Measurements from ENCODE around the gene FRAT1. TPM values are rescaled to one million over a fixed set of nuclear protein-coding genes. Genes with fewer than 3 reads are reported as not detected.

The FRAT1 gene
- total and polyA plus RNA-seq, 9 donors: 1.2 to 2.6 (median 1.6) TPM

DNA sequence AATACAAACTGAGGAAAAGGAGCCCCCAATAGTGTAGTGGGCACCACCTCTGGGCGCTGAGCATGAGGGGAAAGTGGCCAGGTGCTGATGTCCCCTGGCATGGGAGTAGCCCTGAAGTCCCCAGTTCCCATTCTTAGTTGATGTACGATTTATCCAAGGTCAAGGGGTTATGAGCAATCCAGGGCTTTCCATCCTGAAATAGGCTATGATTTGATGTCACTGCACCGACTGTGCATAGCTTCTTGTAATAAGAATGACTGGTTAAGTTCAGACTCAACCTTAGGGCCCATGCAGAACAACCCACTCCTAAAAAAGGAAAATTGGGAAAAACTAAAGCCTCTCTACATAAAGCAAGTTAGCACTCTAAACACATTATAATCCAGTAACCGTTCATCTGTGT lies 4.4 kb downstream of the FRAT1 start:
- H3K4me3 ChIP-seq (ENCODE audit: low read length): no peak overlapping the region
- H3K27ac ChIP-seq (ENCODE audit: low read length): no peak overlapping the region
- 86% methylated on average over 2 of the region's 4 CpGs for WGBS (ENCODE audit: insufficient coverage)
- peaks cover 20% of the 10 kb centered on the region for H3K27me3 ChIP-seq (ENCODE audit: control insufficient read depth, insufficient read depth, low read length)
- peaks cover 27% of the 10 kb centered on the region for H3K4me1 ChIP-seq (ENCODE audit: control insufficient read depth, insufficient read depth, low read length)
- H3K9me3 ChIP-seq (replicated peaks; ENCODE audit: control insufficient read depth, low read depth, low read length): no peaks in the 10 kb centered on the region
- DNase-seq: no peak
- no peaks in the 10 kb centered on the region for H3K36me3 ChIP-seq (ENCODE audit: control insufficient read depth, insufficient read depth, low read length)

DNA sequence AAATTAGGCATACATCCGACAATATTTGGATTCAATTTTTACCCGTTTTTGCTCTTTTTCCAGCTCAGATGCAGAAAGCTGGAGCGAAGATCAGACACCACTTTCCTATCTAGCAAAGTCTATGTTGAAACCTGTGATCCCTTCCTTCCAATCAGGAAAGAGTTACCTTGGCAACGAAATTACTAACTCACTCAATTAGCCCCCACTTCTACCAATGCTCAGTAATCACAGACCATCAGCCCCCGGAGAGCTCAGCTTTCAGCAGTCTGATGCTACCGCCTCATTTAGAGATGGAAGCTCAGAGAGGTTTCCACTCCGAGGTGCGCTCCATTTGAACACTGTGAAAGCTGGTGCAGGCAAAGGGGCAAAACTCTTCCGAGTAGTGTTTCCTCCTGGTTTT lies 6.7 kb downstream of the FRAT1 start:
- DNase-seq: no peak
- no peak overlapping the region for H3K4me3 ChIP-seq (ENCODE audit: low read length)
- WGBS (ENCODE audit: insufficient coverage): 66% methylated on average over 4 of the region's 9 CpGs
- H3K36me3 ChIP-seq (ENCODE audit: control insufficient read depth, insufficient read depth, low read length): peaks cover 2% of the 10 kb centered on the region
- no peak overlapping the region for H3K27ac ChIP-seq (ENCODE audit: low read length)
- no peaks in the 10 kb centered on the region for H3K9me3 ChIP-seq (replicated peaks; ENCODE audit: control insufficient read depth, low read depth, low read length)
- H3K27me3 ChIP-seq (ENCODE audit: control insufficient read depth, insufficient read depth, low read length): peaks cover 9% of the 10 kb centered on the region
- H3K4me1 ChIP-seq (ENCODE audit: control insufficient read depth, insufficient read depth, low read length): peaks cover 17% of the 10 kb centered on the region

DNA sequence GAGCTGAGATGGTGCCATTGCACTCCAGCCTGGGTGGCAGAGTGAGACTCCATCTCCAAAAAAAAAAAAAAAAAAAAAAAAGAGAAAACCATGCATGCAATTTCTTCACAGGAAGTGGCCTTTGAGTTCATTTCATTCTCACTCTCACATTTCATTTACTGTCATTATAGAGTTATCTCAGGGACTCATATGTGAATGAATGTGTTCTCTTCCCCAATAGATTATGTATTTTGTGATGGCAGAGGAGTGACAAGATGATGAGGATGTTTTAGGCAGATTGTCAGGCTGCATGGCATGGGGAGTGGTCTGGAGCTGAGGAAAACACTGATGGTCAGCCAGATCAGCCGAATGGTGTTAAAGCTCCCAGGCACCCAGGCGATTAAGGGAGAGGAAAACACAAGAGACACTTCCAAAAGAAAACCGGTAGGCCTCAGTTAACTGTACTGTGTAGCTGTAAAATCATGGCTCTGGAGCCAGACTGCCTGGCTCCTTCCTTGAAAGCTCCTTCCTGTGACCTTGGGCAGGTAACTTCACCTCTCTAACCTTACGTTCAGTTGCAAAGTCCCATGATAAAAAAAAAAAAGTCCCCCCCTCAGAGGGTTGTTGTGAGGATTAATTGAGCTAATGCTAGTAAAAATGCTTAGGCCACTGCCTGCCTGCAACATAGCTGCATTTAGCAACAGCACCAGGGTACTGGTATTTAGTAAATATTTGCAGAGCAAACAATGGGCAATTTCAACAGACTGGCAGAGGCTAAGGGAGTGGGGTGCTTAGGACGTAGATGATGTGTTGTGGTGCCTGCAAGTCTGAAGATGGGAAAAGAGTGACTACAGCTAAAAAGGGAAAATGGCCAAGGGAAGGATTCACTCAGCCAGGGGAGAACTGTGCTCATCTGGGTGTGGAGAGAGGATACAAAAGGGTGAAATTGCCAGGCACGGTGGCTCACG lies 8.6 kb downstream of the FRAT1 start:
- no peak overlapping the region for H3K27ac ChIP-seq (ENCODE audit: low read length)
- H3K36me3 ChIP-seq (ENCODE audit: control insufficient read depth, insufficient read depth, low read length): peaks cover 4% of the 10 kb centered on the region
- WGBS (ENCODE audit: insufficient coverage): 63% methylated on average over 4 of the region's 7 CpGs
- H3K4me3 ChIP-seq (ENCODE audit: low read length): no peak overlapping the region
- H3K27me3 ChIP-seq (ENCODE audit: control insufficient read depth, insufficient read depth, low read length): no peaks in the 10 kb centered on the region
- no peaks in the 10 kb centered on the region for H3K9me3 ChIP-seq (replicated peaks; ENCODE audit: control insufficient read depth, low read depth, low read length)
- peaks cover 12% of the 10 kb centered on the region for H3K4me1 ChIP-seq (ENCODE audit: control insufficient read depth, insufficient read depth, low read length)
- no peak for DNase-seq

- no peaks in the 10 kb centered on the region for H3K9me3 ChIP-seq (replicated peaks; ENCODE audit: control insufficient read depth, low read depth, low read length)
- H3K4me1 ChIP-seq (ENCODE audit: control insufficient read depth, insufficient read depth, low read length): peaks cover 21% of the 10 kb centered on the region
- no peak overlapping the region for H3K4me3 ChIP-seq (ENCODE audit: low read length)
- no peak for DNase-seq
- no peak overlapping the region for H3K27ac ChIP-seq (ENCODE audit: low read length)
- WGBS (ENCODE audit: insufficient coverage): 86% methylated on average over 1 of the region's 3 CpGs
- no peaks in the 10 kb centered on the region for H3K27me3 ChIP-seq (ENCODE audit: control insufficient read depth, insufficient read depth, low read length)
- H3K36me3 ChIP-seq (ENCODE audit: control insufficient read depth, insufficient read depth, low read length): peaks cover 4% of the 10 kb centered on the region
These were observed 9.8 kb downstream of the FRAT1 start for GRCh38 chr10:97328646-97329453.

GRCh38 chr10:97329766-97330165 lies 10.7 kb downstream of the FRAT1 start:
- WGBS (ENCODE audit: insufficient coverage): 92% methylated on average over 5 of the region's 5 CpGs
- Histone ChIP-seq H3K4me1 (ENCODE audit: control insufficient read depth, insufficient read depth, low read length) (peaks cover 21% of the 10 kb centered on the region), H3K9me3 (replicated peaks; ENCODE audit: control insufficient read depth, low read depth, low read length) (no peaks in the 10 kb centered on the region), H3K27ac (ENCODE audit: low read length) (no peak overlapping the region), H3K36me3 (ENCODE audit: control insufficient read depth, insufficient read depth, low read length) (peaks cover 4% of the 10 kb centered on the region), H3K4me3 (ENCODE audit: low read length) (no peak overlapping the region), H3K27me3 (ENCODE audit: control insufficient read depth, insufficient read depth, low read length) (no peaks in the 10 kb centered on the region)
- no peak for DNase-seq

DNA sequence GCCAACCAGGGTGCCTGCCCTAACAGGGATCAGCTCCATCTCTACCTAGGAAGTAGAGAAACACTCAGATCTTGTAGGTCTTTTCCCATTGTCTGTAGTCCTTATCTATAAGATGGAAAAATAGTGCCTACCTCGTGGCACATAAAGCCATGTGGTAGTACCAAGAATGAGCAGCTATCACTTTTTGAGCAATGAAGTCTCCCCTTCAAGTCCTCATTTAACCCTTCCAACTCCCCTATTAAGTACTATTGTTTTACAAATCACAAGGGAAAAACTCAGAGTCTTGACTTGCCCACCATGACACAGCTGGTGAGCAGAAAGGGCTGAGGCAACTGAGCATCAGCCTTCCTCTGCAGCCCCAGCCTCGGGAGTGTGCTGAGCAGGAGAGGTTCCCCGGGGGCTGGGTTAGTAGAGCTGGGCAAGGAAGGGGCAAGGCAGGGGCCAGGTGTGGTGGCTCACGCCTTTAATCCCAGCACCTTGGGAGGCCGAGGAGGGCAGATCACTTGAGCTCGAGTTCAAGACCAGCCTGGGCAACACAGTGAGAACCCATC lies 12.2 kb downstream of the FRAT1 start:
- 58% methylated on average over 2 of the region's 6 CpGs for WGBS (ENCODE audit: insufficient coverage)
- DNase-seq: no peak
- H3K36me3 ChIP-seq (ENCODE audit: control insufficient read depth, insufficient read depth, low read length): peaks cover 4% of the 10 kb centered on the region
- no peak overlapping the region for H3K27ac ChIP-seq (ENCODE audit: low read length)
- H3K4me3 ChIP-seq (ENCODE audit: low read length): no peak overlapping the region
- H3K27me3 ChIP-seq (ENCODE audit: control insufficient read depth, insufficient read depth, low read length): peaks cover 9% of the 10 kb centered on the region
- peaks cover 26% of the 10 kb centered on the region for H3K4me1 ChIP-seq (ENCODE audit: control insufficient read depth, insufficient read depth, low read length)
- no peaks in the 10 kb centered on the region for H3K9me3 ChIP-seq (replicated peaks; ENCODE audit: control insufficient read depth, low read depth, low read length)

DNA sequence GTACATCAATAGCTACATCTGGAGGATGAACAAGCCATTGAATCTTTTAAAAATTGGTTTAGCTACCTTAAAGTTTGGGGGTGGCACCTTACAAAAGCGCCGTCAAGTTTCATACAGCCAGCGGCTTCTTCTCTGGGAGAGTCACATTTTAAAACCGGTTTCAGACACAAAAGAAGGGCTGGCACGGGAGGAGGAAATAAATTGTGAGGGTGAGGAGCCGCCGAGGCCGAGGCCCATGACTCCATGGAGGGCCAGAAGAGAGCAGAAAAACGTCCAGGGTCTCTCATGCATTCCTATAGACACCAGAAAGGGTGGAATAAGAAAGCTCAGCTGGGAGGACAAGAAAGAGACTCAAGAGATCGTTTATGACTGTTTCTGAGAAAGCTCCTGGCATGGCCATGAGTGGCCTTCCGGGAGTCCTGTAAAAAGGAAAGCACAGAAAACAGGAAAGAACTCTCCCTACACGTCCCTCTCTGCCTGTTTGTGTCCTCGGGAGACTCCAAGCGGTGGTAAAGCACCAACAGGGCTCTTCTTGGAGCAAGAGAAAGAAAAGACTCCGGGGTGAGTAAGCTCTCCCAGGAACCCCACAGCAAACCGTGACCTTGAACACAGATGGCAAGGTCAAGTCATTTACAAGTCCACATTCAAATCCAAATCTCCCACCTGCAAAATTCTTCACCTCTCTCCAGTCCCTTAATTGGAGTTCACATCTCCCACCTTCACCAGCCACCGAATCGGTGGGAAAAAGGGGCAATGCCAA lies 13.7 kb downstream of the FRAT1 start:
- Histone ChIP-seq H3K4me3 (ENCODE audit: low read length) (peak overlapping the region; percentile 48), H3K27ac (ENCODE audit: low read length) (peak overlapping the region; percentile 67), H3K36me3 (ENCODE audit: control insufficient read depth, insufficient read depth, low read length) (peaks cover 4% of the 10 kb centered on the region), H3K9me3 (replicated peaks; ENCODE audit: control insufficient read depth, low read depth, low read length) (no peaks in the 10 kb centered on the region), H3K4me1 (ENCODE audit: control insufficient read depth, insufficient read depth, low read length) (peaks cover 28% of the 10 kb centered on the region), H3K27me3 (ENCODE audit: control insufficient read depth, insufficient read depth, low read length) (peaks cover 17% of the 10 kb centered on the region)
- 21% methylated on average over 9 of the region's 18 CpGs for WGBS (ENCODE audit: insufficient coverage)
- peak; percentile 72 for DNase-seq

DNA sequence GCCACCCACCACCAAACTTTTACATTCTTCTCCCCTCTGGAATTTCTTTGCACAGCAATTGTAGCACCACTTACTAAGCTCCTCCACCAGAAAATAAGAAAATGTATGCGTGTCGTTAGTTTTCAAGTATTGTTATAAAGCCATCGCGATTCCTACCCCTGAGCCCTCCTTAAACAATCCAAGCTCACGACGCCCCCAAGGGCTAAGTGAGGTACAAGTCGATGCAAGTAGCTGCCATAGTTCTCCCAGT lies 14.2 kb downstream of the FRAT1 start:
- Histone ChIP-seq H3K4me1 (ENCODE audit: control insufficient read depth, insufficient read depth, low read length) (peaks cover 28% of the 10 kb centered on the region), H3K36me3 (ENCODE audit: control insufficient read depth, insufficient read depth, low read length) (peaks cover 4% of the 10 kb centered on the region), H3K27ac (ENCODE audit: low read length) (peak overlapping the region; percentile 67), H3K9me3 (replicated peaks; ENCODE audit: control insufficient read depth, low read depth, low read length) (no peaks in the 10 kb centered on the region), H3K4me3 (ENCODE audit: low read length) (peak overlapping the region; percentile 48), H3K27me3 (ENCODE audit: control insufficient read depth, insufficient read depth, low read length) (peaks cover 20% of the 10 kb centered on the region)
- 4% methylated on average over 3 of the region's 7 CpGs for WGBS (ENCODE audit: insufficient coverage)
- peak; percentile 50 for DNase-seq

- Histone ChIP-seq H3K27ac (ENCODE audit: low read length) (peak overlapping the region; percentile 67), H3K9me3 (replicated peaks; ENCODE audit: control insufficient read depth, low read depth, low read length) (no peaks in the 10 kb centered on the region), H3K27me3 (ENCODE audit: control insufficient read depth, insufficient read depth, low read length) (peaks cover 21% of the 10 kb centered on the region), H3K4me1 (ENCODE audit: control insufficient read depth, insufficient read depth, low read length) (peaks cover 28% of the 10 kb centered on the region), H3K4me3 (ENCODE audit: low read length) (peak overlapping the region; percentile 60), H3K36me3 (ENCODE audit: control insufficient read depth, insufficient read depth, low read length) (peaks cover 4% of the 10 kb centered on the region)
- peak; percentile 53 for DNase-seq
- under 1% methylated on average over 89 of the region's 89 CpGs for WGBS (ENCODE audit: insufficient coverage)
These were observed 14.7 kb downstream of the FRAT1 start for GRCh38 chr10:97333601-97334369.
